ENCODE measurements around the gene NACAD.

Gene NACAD

GRCh38 chr7:45131891-45132290 is 43.1 kb upstream of the NACAD start:
- no peak for DNase-seq (ENCODE audit: low read depth)
- TF ChIP-seq CTCF (IDR thresholded peaks at IDR 0.05; ENCODE audit: low read length, missing control alignments), result no peak
- H3K4me3 ChIP-seq (replicated peaks; ENCODE audit: low read depth, low read length), result no peak overlapping the region

GRCh38 chr7:45130910-45131309 is 42.1 kb upstream of the NACAD start:
- no peak overlapping the region for H3K4me3 ChIP-seq (replicated peaks; ENCODE audit: low read depth, low read length)
- TF ChIP-seq CTCF (IDR thresholded peaks at IDR 0.05; ENCODE audit: low read length, missing control alignments), result no peak
- DNase-seq (ENCODE audit: low read depth), result no peak

DNA sequence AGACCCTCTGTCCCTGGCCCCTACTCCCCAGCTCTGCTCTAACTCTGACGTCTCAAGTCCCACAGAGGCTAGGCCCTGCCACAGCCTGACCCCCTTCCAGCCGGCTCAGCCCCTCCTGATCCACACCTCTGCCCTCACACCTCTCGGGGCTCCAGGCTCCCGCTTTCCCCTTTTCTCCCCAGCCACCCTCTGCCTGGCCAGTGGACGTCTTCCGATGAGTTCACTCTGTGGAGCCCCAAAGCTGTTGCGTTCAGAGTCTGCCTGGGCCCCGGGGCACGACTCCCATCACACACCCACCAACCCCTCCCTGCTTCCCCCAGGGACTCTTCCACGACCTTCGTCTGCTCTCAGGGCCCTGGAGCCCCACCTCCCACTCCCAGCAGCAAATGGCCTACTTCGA is 41.1 kb upstream of the NACAD start:
- no peak for DNase-seq (ENCODE audit: low read depth)
- no peak overlapping the region for H3K4me3 ChIP-seq (replicated peaks; ENCODE audit: low read depth, low read length)
- TF ChIP-seq CTCF (IDR thresholded peaks at IDR 0.05; ENCODE audit: low read length, missing control alignments), result no peak

- H3K4me3 ChIP-seq (replicated peaks; ENCODE audit: low read depth, low read length), result no peak overlapping the region
- no peak for TF ChIP-seq CTCF (IDR thresholded peaks at IDR 0.05; ENCODE audit: low read length, missing control alignments)
- DNase-seq (ENCODE audit: low read depth), result no peak
Measured at GRCh38 chr7:45129181-45129800, 40.5 kb upstream of the NACAD start.

DNA sequence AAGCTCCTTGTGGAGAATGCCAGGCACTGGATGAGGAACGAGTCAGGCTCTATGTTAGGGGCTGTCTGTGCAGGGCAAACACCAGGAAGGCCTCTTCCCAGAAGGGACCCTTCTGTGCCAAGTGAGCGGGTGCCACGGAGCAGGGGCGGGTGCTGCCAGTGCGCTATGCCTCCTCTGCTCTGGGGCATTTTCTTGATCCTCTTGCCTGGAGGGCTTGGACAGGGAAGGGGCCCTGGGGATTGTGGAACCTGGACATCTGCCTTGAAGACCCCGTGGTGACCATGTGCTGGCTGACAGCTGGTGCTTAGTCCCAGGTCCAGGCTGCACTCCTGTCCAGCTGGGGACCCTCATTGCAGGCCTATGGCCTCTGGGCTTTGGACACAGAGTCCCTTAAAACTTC is 38.2 kb upstream of the NACAD start:
- no peak for DNase-seq (ENCODE audit: low read depth)
- H3K4me3 ChIP-seq (replicated peaks; ENCODE audit: low read depth, low read length), result no peak overlapping the region
- TF ChIP-seq CTCF (IDR thresholded peaks at IDR 0.05; ENCODE audit: low read length, missing control alignments), result no peak

GRCh38 chr7:45126201-45126600 is 37.4 kb upstream of the NACAD start:
- no peak for DNase-seq (ENCODE audit: low read depth)
- no peak for TF ChIP-seq CTCF (IDR thresholded peaks at IDR 0.05; ENCODE audit: low read length, missing control alignments)
- H3K4me3 ChIP-seq (replicated peaks; ENCODE audit: low read depth, low read length), result no peak overlapping the region

GRCh38 chr7:45125193-45125904 is 36.6 kb upstream of the NACAD start:
- no peak for DNase-seq (ENCODE audit: low read depth)
- no peak for TF ChIP-seq CTCF (IDR thresholded peaks at IDR 0.05; ENCODE audit: low read length, missing control alignments)
- H3K4me3 ChIP-seq (replicated peaks; ENCODE audit: low read depth, low read length), result no peak overlapping the region

Data from fibroblast of pulmonary artery (primary cell).